Midbrain (tissue), 1 donor: ENCODE data around the gene TXNDC16.

Source experiments
- DNase-seq: peaks from one replicate; lab custom pipeline; 2025; lab: John Stamatoyannopoulos, UW

Gene TXNDC16

GRCh38 chr14:52446355-52446754 lies 106.0 kb downstream of the TXNDC16 start:
- no peak for DNase-seq

- no peak for DNase-seq
These were observed 108.8 kb downstream of the TXNDC16 start for GRCh38 chr14:52443506-52443905.

GRCh38 chr14:52442602-52443001 lies 109.7 kb downstream of the TXNDC16 start:
- no peak for DNase-seq

- no peak for DNase-seq
These were observed 110.1 kb downstream of the TXNDC16 start for GRCh38 chr14:52442166-52442565.

GRCh38 chr14:52439476-52439875 lies 112.8 kb downstream of the TXNDC16 start:
- no peak for DNase-seq

- no peak for DNase-seq
These were observed 117.3 kb downstream of the TXNDC16 start for GRCh38 chr14:52434955-52435354.

GRCh38 chr14:52430474-52430873 lies 121.8 kb downstream of the TXNDC16 start:
- DNase-seq, result no peak

- no peak for DNase-seq
These were observed 122.9 kb downstream of the TXNDC16 start for GRCh38 chr14:52429451-52429850.

- DNase-seq, result no peak
These were observed 124.8 kb downstream of the TXNDC16 start for GRCh38 chr14:52427460-52427859.

- no peak for DNase-seq
These were observed 129.5 kb downstream of the TXNDC16 start for GRCh38 chr14:52422650-52423356.

- no peak for DNase-seq
These were observed 135.2 kb downstream of the TXNDC16 start for GRCh38 chr14:52417139-52417538.

GRCh38 chr14:52413729-52414408 lies 138.4 kb downstream of the TXNDC16 start:
- DNase-seq, result no peak

- no peak for DNase-seq
These were observed 139.9 kb downstream of the TXNDC16 start for GRCh38 chr14:52412426-52412825.

- no peak for DNase-seq
These were observed 147.0 kb downstream of the TXNDC16 start for GRCh38 chr14:52405314-52405713.

GRCh38 chr14:52402812-52403526 lies 149.3 kb downstream of the TXNDC16 start:
- no peak for DNase-seq

- no peak for DNase-seq
These were observed 151.5 kb downstream of the TXNDC16 start for GRCh38 chr14:52400846-52401245.

- DNase-seq, result no peak
These were observed 152.2 kb downstream of the TXNDC16 start for GRCh38 chr14:52399921-52400595.

GRCh38 chr14:52399104-52399503 lies 153.2 kb downstream of the TXNDC16 start:
- no peak for DNase-seq

GRCh38 chr14:52397844-52398243 lies 154.5 kb downstream of the TXNDC16 start:
- no peak for DNase-seq

- no peak for DNase-seq
These were observed 156.6 kb downstream of the TXNDC16 start for GRCh38 chr14:52395728-52396127.

GRCh38 chr14:52391881-52392615 lies 160.3 kb downstream of the TXNDC16 start:
- no peak for DNase-seq
